Measurements from ENCODE around the gene AKIP1. TPM values are rescaled to one million over a fixed set of nuclear protein-coding genes. Genes with fewer than 3 reads are reported as not detected.

The AKIP1 gene
- total RNA-seq = 27.1 TPM
- long read RNA-seq, transcript AKIP1-203 (6 exons, 1,327 nt) = minor isoform, 7 of 19 reads
- long read RNA-seq, transcript AKIP1-201 (5 exons, 1,247 nt) = major isoform, 8 of 19 reads
- long read RNA-seq, partial matches to known transcripts = 0 of 19 reads
- long read RNA-seq, other reads (novel, unspliced or antisense) = 1 of 19 reads

GRCh38 chr11:8911029-8911823 lies at the start of gene AKIP1:
AKIP1 (plus strand) TSS chr11:8911189; CDS start chr11:8911450, 261 bp downstream.
- Histone ChIP-seq H3K27ac (peak within 1 kb of the TSS; percentile 86), H3K9me3 (no peaks in the 10 kb centered on the region), H3K4me3 (peak within 1 kb of the TSS; percentile 97), H3K27me3 (no peaks in the 10 kb centered on the region), H3K4me1 (peaks cover 32% of the 10 kb centered on the region), H3K36me3 (peaks cover 10% of the 10 kb centered on the region)
- ATAC-seq = peak; percentile 98
- TF ChIP-seq, protein P1, sequence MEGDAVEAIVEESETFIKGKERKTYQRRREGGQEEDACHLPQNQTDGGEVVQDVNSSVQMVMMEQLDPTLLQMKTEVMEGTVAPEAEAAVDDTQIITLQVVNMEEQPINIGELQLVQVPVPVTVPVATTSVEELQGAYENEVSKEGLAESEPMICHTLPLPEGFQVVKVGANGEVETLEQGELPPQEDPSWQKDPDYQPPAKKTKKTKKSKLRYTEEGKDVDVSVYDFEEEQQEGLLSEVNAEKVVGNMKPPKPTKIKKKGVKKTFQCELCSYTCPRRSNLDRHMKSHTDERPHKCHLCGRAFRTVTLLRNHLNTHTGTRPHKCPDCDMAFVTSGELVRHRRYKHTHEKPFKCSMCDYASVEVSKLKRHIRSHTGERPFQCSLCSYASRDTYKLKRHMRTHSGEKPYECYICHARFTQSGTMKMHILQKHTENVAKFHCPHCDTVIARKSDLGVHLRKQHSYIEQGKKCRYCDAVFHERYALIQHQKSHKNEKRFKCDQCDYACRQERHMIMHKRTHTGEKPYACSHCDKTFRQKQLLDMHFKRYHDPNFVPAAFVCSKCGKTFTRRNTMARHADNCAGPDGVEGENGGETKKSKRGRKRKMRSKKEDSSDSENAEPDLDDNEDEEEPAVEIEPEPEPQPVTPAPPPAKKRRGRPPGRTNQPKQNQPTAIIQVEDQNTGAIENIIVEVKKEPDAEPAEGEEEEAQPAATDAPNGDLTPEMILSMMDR (IDR thresholded peaks at IDR 0.05) = no peak
- intact Hi-C loops (cut with DNase I) = no loop called here
- DNase-seq = peak; percentile 98

DNA sequence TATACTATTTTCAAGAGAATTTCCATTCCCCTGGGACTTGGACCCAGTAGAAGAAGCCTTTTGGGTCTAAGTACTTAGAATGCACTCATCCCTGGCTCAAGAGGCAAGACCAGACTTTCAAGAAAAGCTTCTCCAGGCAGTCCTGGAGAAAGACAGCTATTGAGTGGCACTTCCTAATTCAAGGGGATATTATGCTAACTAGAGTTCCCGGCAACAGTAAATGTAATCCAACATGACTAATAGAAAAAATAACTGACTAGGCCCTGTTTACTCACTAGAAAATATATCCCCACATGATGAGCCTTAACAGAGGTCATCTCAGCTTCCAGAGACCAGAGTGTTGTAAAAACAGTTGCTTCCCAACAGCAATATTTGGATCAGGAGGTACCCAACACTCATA lies 47.2 kb upstream of the AKIP1 start:
- H3K4me1 ChIP-seq = peaks cover 16% of the 10 kb centered on the region
- ATAC-seq (peak; percentile 56), DNase-seq (no peak)
- TF ChIP-seq, protein P1 (IDR thresholded peaks at IDR 0.05) = no peak
- no peaks in the 10 kb centered on the region for H3K27me3 ChIP-seq
- H3K36me3 ChIP-seq = no peaks in the 10 kb centered on the region
- H3K4me3 ChIP-seq = no peak overlapping the region
- intact Hi-C loops (cut with DNase I) = no loop called here
- no peaks in the 10 kb centered on the region for H3K9me3 ChIP-seq
- peak overlapping the region; percentile 67 for H3K27ac ChIP-seq

- no peak overlapping the region for H3K4me3 ChIP-seq
- no peaks in the 10 kb centered on the region for H3K27me3 ChIP-seq
- intact Hi-C loops (cut with DNase I) = no loop called here
- no peak overlapping the region for H3K27ac ChIP-seq
- TF ChIP-seq, protein P1 (IDR thresholded peaks at IDR 0.05) = no peak
- no peaks in the 10 kb centered on the region for H3K36me3 ChIP-seq
- ATAC-seq (no peak), DNase-seq (no peak)
- H3K9me3 ChIP-seq = no peaks in the 10 kb centered on the region
- peaks cover 28% of the 10 kb centered on the region for H3K4me1 ChIP-seq
Measured at GRCh38 chr11:8865304-8865703, 45.7 kb upstream of the AKIP1 start.

DNA sequence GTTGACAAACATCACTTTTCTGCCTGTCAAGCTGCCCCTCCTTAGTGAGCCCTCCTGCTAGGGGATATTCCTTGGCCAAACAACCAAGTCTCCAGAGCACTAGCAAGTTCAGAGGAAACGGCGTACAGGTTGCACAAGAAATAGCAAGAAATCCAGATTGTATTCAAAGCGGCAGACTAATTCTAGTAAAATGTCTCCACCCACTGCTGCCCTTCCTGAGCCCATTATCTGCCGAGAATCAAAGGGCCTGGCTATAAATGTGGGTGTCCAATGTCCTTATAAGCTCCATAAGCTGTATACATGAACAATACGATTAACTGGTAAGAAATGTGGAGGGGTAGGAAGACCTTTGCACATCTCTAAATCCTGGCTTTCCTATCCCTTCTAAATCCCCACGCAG lies 44.0 kb upstream of the AKIP1 start:
- Histone ChIP-seq H3K36me3 (no peaks in the 10 kb centered on the region), H3K4me1 (peaks cover 36% of the 10 kb centered on the region), H3K27me3 (no peaks in the 10 kb centered on the region), H3K27ac (peak overlapping the region; percentile 40), H3K4me3 (no peak overlapping the region), H3K9me3 (no peaks in the 10 kb centered on the region)
- DNase-seq = no peak
- intact Hi-C loops (cut with DNase I) = no loop called here
- TF ChIP-seq, protein P1 (IDR thresholded peaks at IDR 0.05) = no peak
- ATAC-seq = no peak

DNA sequence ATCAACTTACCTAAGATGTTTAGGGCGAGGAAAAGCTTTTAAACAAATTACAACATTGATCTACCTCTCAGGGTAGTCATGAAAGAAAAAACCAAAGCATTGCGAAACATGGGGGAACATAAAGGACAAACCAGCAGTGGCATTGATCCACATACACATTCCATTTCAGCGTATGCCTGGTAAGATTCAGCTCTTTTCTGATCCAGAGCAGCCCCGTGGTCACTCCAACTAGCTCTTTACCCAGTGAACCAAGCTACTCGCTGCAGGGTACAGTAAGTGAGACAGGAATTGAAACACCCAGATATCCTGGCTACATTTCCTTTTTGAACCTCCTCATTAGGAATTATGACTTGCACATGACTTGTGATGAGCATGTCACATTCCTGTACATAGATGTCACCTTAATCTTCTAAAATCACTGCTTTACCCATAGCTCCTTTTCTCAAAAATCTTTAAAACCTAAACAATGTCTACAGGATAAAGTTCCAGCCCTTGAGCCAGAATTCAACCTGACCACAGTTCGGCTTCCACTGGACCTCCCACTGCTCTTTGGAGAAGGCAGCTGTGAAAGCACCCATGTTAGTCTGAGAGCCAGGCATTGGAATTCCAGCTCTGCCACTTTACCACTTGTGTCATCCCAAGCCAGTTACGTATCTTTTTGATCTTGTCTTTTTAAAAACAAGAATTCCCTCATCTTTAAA lies 42.9 kb upstream of the AKIP1 start:
- Histone ChIP-seq H3K27ac (no peak overlapping the region), H3K9me3 (no peaks in the 10 kb centered on the region)
- intact Hi-C loops (cut with DNase I) = no loop called here

More for the DNA sequence above, 42.9 kb upstream of the AKIP1 start:
- DNase-seq (no peak), ATAC-seq (no peak)
- Histone ChIP-seq H3K27me3 (no peaks in the 10 kb centered on the region), H3K36me3 (no peaks in the 10 kb centered on the region), H3K4me1 (peaks cover 37% of the 10 kb centered on the region), H3K4me3 (no peak overlapping the region)
- TF ChIP-seq, protein P1 (IDR thresholded peaks at IDR 0.05) = no peak

Data from upper lobe of right lung (tissue), 1 donor.